ENCODE results near the gene SLC9A9. TPM values are rescaled to one million over a fixed set of nuclear protein-coding genes. Genes with fewer than 3 reads are reported as not detected.

SLC9A9 gene
- total RNA-seq, 1 donor: 3.5 TPM

- no peak for DNase-seq (ENCODE audit: low read depth)
- no peak overlapping the region for H3K4me3 ChIP-seq (ENCODE audit: low read depth, low read length)
- TF ChIP-seq CTCF (IDR thresholded peaks at IDR 0.05; ENCODE audit: insufficient read depth, low read depth, low read length): no peak
Observed at GRCh38 chr3:143693506-143693905, 154.8 kb downstream of the SLC9A9 start.

GRCh38 chr3:143686638-143687197 is 161.6 kb downstream of the SLC9A9 start:
- no peak for TF ChIP-seq CTCF (IDR thresholded peaks at IDR 0.05; ENCODE audit: insufficient read depth, low read depth, low read length)
- DNase-seq (ENCODE audit: low read depth): no peak
- no peak overlapping the region for H3K4me3 ChIP-seq (ENCODE audit: low read depth, low read length)

GRCh38 chr3:143685491-143685890 is 162.8 kb downstream of the SLC9A9 start:
- no peak for DNase-seq (ENCODE audit: low read depth)
- no peak for TF ChIP-seq CTCF (IDR thresholded peaks at IDR 0.05; ENCODE audit: insufficient read depth, low read depth, low read length)
- no peak overlapping the region for H3K4me3 ChIP-seq (ENCODE audit: low read depth, low read length)

- TF ChIP-seq CTCF (IDR thresholded peaks at IDR 0.05; ENCODE audit: insufficient read depth, low read depth, low read length): no peak
- DNase-seq (ENCODE audit: low read depth): no peak
- H3K4me3 ChIP-seq (ENCODE audit: low read depth, low read length): no peak overlapping the region
Observed at GRCh38 chr3:143677430-143677829, 170.8 kb downstream of the SLC9A9 start.

GRCh38 chr3:143676747-143677146 is 171.5 kb downstream of the SLC9A9 start:
- no peak for TF ChIP-seq CTCF (IDR thresholded peaks at IDR 0.05; ENCODE audit: insufficient read depth, low read depth, low read length)
- DNase-seq (ENCODE audit: low read depth): no peak
- H3K4me3 ChIP-seq (ENCODE audit: low read depth, low read length): no peak overlapping the region

GRCh38 chr3:143676021-143676420 is 172.2 kb downstream of the SLC9A9 start:
- no peak for TF ChIP-seq CTCF (IDR thresholded peaks at IDR 0.05; ENCODE audit: insufficient read depth, low read depth, low read length)
- no peak for DNase-seq (ENCODE audit: low read depth)
- no peak overlapping the region for H3K4me3 ChIP-seq (ENCODE audit: low read depth, low read length)
